PC-3 (cell line): ENCODE data around the gene CEP170. TPM values are rescaled to one million over a fixed set of nuclear protein-coding genes. Genes with fewer than 3 reads are reported as not detected.
"Not testable (repeated sequence)": the region's sequence is repeated elsewhere in the genome, so short reads cannot be mapped to it uniquely, and the experiment has no call there.

Source experiments
- ATAC-seq: fragments of 200-7000 bp; cut with Tn5 transposase; 2 replicates; pipeline ENCODE4 v1.9.1; 2020; ENCODE audit warnings: mild to moderate bottlenecking, moderate library complexity
- BruUV-seq: library from RNA; stranded (reverse); fragments of 400-500 nt; replicated peaks from 2 replicates; lab custom pipeline; 2021; lab: Mats Ljungman, UMichigan
- CTCF ChIA-PET: fragments of 300-600 bp; sonication (Branson Sonifier 250); formaldehyde crosslinking; loops from one replicate; lab custom pipeline; 2022; ENCODE audit warnings: antibody characterized with exemption; lab: Charles Lee
- POLR2A ChIA-PET: fragments of 300-600 bp; sonication (Branson Sonifier 250); formaldehyde crosslinking; loops from one replicate; lab custom pipeline; 2022; ENCODE audit warnings: antibody characterized with exemption; ENCODE audit not compliant: unreplicated experiment; lab: Charles Lee
- DNase-seq: peaks from one replicate; pipeline ENCODE4 v3.0.0-alpha.2; 2015
- H2AFZ ChIP-seq: fragments of 300-600 bp; sonication (generic); 2 replicates; pipeline ENCODE4 v1.6.0; 2016; ENCODE audit warnings: antibody characterized with exemption, low read length
- H3F3A ChIP-seq: fragments of 300-600 bp; sonication (generic); one replicate; pipeline ENCODE4 v1.6.0; 2017; ENCODE audit warnings: antibody characterized with exemption, low read length, control low read depth, mild to moderate bottlenecking; ENCODE audit not compliant: unreplicated experiment
- H3K27ac ChIP-seq: fragments of 300-600 bp; sonication (generic); 2 replicates; pipeline ENCODE4 v1.5.1; 2016; ENCODE audit warnings: mild to moderate bottlenecking, low read length
- H3K27me3 ChIP-seq: fragments of 300-600 bp; sonication (generic); 2 replicates; pipeline ENCODE4 v1.6.1; 2016; ENCODE audit warnings: low read length, mixed read lengths
- H3K36me3 ChIP-seq: fragments of 300-600 bp; sonication (generic); 2 replicates; pipeline ENCODE4 v1.6.1; 2016; ENCODE audit warnings: low read depth, mixed run types, low read length, mixed read lengths
- H3K4me1 ChIP-seq: fragments of 300-600 bp; sonication (generic); 2 replicates; pipeline ENCODE4 v1.5.1; 2016; ENCODE audit warnings: low read length; ENCODE audit not compliant: insufficient read depth
- H3K4me2 ChIP-seq: fragments of 300-600 bp; sonication (generic); 2 replicates; pipeline ENCODE4 v1.6.0; 2016; ENCODE audit warnings: low read length
- H3K4me3 ChIP-seq: fragments of 300-600 bp; sonication (generic); 2 replicates; pipeline ENCODE4 v1.5.1; 2016; ENCODE audit warnings: mild to moderate bottlenecking, low read length, mixed read lengths
- H3K79me2 ChIP-seq: fragments of 300-600 bp; sonication (generic); 2 replicates; pipeline ENCODE4 v1.6.1; 2017; ENCODE audit warnings: low read length, mixed read lengths
- H3K9ac ChIP-seq: fragments of 300-600 bp; sonication (generic); 2 replicates; pipeline ENCODE4 v1.6.0; 2016; ENCODE audit warnings: mild to moderate bottlenecking, low read length
- H3K9me2 ChIP-seq: fragments of 300-600 bp; sonication (generic); replicated peaks from 2 replicates; pipeline ENCODE4 v1.6.1; 2016; ENCODE audit warnings: mixed run types, low read length, mixed read lengths
- H3K9me3 ChIP-seq: fragments of 300-600 bp; sonication (generic); 2 replicates; pipeline ENCODE4 v1.6.1; 2016; ENCODE audit warnings: low read length, mixed read lengths
- H4K20me1 ChIP-seq: fragments of 300-600 bp; sonication (generic); 2 replicates; pipeline ENCODE4 v1.6.1; 2016; ENCODE audit warnings: low read length, mixed read lengths
- intact Hi-C: fragments of 100-400 bp; cut with micrococcal nuclease; formaldehyde crosslinking; loops from 2 replicates; pipeline ENCODE4 v1.9.0; 2023
- total RNA-seq: library from RNA; depleted of rRNA; stranded (reverse); fragments of >200 nt; gene quantifications from 2 replicates; pipeline ENCODE4 v1.2.3, GENCODE V29; 2014

Gene CEP170
- total RNA-seq, 1 experiment from 2014 or later = 65.3 TPM

DNA sequence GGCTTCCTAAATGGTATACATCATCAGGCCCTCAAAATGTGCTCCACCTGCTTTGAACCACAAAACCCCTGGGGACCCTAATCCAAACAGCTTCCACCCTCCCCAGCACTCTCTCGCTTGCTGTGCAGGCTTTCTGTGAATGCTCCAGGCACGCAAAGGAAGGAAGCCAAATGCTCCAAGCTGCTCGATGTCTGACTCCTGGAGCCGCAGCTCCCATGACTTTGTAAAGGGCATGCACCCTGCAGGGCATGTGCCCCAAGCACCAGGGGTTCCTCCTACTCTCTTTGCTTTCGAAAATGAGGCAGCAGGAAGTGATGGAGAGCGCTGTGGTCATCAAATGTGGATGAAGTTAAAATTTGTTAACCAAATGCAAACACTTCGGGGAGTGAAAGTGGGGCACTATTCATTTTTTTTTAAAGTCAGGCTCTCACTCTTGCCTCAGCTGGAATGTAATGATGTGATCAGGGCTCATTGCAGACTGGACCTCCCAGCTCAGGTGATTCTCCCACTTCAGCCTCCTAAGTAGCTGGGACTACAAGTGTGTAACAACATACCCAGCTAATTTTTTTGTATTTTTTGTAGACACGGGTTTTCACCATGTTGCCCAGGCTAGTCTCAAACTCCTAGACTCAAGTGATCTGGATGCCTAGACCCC is 140.9 kb downstream of the CEP170 start:
- H3K4me3 ChIP-seq, H3F3A ChIP-seq, H3K27me3 ChIP-seq, intact Hi-C loops, H3K27ac ChIP-seq, CTCF ChIA-PET, H3K4me2 ChIP-seq, H4K20me1 ChIP-seq, ATAC-seq, POLR2A ChIA-PET, BruUV-seq, DNase-seq, H3K4me1 ChIP-seq, H3K79me2 ChIP-seq, H2AFZ ChIP-seq, H3K9me3 ChIP-seq, H3K9me2 ChIP-seq, H3K9ac ChIP-seq, H3K36me3 ChIP-seq: not testable (repeated sequence)

DNA sequence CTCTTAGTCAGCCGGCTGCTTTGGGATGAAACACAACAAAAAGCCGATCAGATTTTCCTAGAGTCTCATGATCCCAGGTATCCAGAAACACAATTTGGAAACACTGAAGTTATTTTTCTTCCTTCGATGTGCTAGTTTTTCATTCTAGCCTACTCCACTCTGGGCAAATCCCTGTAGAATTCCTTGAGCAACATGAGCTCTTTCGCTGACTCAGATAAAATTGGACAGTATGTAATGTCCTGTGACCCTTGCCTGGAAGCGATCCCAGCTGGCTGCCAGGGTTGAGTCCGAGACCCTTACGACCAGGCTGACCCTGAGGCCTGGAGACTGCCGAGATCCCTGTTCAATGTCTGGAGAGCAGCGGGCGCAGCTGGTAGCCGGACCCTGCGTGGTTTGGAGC is 147.9 kb downstream of the CEP170 start:
- H3K9me3 ChIP-seq, H3K36me3 ChIP-seq, H3K4me1 ChIP-seq, H3K9ac ChIP-seq, H3K27me3 ChIP-seq, H3K9me2 ChIP-seq, H2AFZ ChIP-seq, ATAC-seq, intact Hi-C loops, H4K20me1 ChIP-seq, H3K4me3 ChIP-seq, BruUV-seq, CTCF ChIA-PET, POLR2A ChIA-PET, H3K27ac ChIP-seq, H3F3A ChIP-seq, H3K79me2 ChIP-seq, H3K4me2 ChIP-seq, DNase-seq: not testable (repeated sequence)

DNA sequence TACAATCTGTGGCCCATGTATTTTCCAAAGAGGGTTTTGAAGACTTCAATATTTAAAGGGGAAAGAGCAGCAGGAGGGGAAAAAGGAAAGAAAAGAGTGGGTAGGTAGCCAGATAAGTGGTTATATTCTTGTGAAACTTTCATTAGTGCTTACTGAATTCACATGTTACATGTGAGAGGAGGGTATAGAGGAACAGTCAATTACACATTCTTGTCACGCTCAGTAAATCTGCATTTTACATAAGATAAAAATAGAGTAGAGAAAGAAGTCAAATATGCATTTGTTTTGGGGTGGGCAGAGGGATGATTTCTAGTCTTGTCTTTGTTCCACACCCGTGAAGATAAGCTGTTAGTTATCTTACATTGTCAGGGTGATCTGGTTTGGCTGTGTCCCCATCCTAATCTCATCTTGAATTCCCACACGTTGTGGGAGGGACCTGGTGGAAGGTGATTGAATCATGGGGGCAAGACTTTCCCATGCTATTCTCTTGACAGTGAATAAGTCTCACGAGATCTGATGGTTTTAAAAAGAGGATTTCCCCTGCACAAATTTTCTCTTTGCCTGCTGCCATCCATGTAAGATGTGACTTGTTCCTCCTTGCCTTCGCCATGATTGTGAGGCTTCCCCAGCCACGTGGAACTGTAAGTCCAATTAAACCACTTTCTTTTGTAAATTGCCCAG is 149.3 kb downstream of the CEP170 start:
- POLR2A ChIA-PET = not testable (repeated sequence)

DNA sequence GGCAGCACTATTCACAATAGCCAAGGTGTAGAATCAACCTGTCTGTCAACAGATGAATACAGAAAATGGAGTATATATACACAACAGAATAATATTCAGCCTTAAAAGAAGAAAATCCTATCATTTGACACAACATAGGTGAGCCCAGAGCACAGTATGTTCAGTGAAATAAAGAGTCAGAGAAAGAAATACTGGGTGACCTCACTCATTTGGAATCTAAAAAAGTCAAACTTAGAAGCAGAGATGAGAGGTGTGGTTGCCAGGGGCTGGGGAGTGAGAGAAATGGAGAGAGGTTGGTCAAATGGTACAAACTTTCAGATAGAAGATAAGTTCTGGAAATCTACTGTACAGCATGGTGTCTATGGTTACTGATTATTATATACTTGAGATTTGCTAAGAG is 150.0 kb downstream of the CEP170 start:
- peak; percentile 70 for ATAC-seq
- H3K4me3 ChIP-seq, H4K20me1 ChIP-seq, intact Hi-C loops, BruUV-seq, H3K9ac ChIP-seq, H3F3A ChIP-seq, H2AFZ ChIP-seq, H3K4me2 ChIP-seq, H3K36me3 ChIP-seq, CTCF ChIA-PET, H3K79me2 ChIP-seq, H3K27me3 ChIP-seq, POLR2A ChIA-PET, H3K9me3 ChIP-seq, H3K27ac ChIP-seq, H3K4me1 ChIP-seq, H3K9me2 ChIP-seq: not testable (repeated sequence)
- DNase-seq = peak; percentile 21

More for the DNA sequence above, 149.3 kb downstream of the CEP170 start:
- H3K4me2 ChIP-seq, H3K4me3 ChIP-seq, H4K20me1 ChIP-seq, H3K27me3 ChIP-seq, ATAC-seq, DNase-seq, H3K79me2 ChIP-seq, H3K36me3 ChIP-seq, H2AFZ ChIP-seq, H3K9ac ChIP-seq, H3F3A ChIP-seq, intact Hi-C loops, H3K9me2 ChIP-seq, CTCF ChIA-PET, H3K9me3 ChIP-seq, H3K27ac ChIP-seq, H3K4me1 ChIP-seq, BruUV-seq: not testable (repeated sequence)

DNA sequence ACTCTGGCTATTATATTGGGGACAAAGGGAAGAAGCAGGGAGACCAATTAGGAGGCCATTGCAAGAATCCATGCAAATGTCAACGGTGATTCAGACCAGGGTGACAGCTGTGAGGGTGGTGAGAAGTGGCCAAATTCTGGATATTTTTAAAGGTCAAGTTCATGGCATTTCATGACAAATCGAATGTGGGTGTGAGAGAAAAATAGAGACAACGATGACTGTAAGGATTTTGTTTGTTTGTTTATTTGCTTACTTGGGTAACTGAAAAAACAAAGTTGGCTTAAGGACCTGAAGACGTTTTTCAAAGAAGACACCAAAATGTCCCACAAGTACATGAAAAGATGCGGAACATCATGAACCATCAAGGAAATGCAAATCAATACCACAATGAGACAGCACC is 150.6 kb downstream of the CEP170 start:
- H3K4me1 ChIP-seq, intact Hi-C loops, H3K27ac ChIP-seq, H3K27me3 ChIP-seq, CTCF ChIA-PET, ATAC-seq, H3K4me3 ChIP-seq, H3K9me3 ChIP-seq, H3F3A ChIP-seq, H3K4me2 ChIP-seq, H3K9ac ChIP-seq, BruUV-seq, H3K36me3 ChIP-seq, POLR2A ChIA-PET, H3K79me2 ChIP-seq, H3K9me2 ChIP-seq, DNase-seq, H4K20me1 ChIP-seq, H2AFZ ChIP-seq: not testable (repeated sequence)

DNA sequence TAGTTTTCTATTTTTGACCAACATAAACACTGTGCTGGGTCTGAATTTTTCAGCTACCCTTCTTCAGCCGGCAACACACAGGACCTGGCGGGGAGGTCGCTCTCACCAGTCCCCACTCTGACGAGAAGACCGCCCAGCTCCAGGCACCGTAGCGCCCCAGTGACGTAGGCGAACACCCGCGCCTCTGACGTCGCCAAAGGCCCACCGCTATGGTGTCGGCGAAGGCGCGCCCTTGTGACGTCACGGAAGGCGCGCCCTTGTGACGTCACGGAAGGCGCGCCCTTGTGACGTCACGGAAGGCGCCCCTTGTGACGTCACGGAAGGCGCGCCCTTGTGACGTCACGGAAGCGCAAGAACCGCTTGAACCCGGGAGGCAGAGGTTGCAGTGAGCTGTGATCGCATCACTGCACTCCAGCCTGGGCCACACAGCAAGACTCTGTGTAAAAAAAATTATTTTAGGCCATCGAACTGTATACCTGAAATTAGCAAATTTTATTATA is 153.5 kb downstream of the CEP170 start:
- H2AFZ ChIP-seq = peak overlapping the region; percentile 73
- DNase-seq, H3K4me2 ChIP-seq, ATAC-seq, BruUV-seq, H3K36me3 ChIP-seq, H4K20me1 ChIP-seq, H3K4me1 ChIP-seq, POLR2A ChIA-PET, H3K9me3 ChIP-seq, H3K9ac ChIP-seq, H3K79me2 ChIP-seq, intact Hi-C loops, CTCF ChIA-PET, H3K9me2 ChIP-seq, H3K27me3 ChIP-seq, H3K27ac ChIP-seq, H3F3A ChIP-seq: not testable (repeated sequence)
- H3K4me3 ChIP-seq = peak overlapping the region; percentile 43; the same call in 1 of the 2 replicates
